OCI-LY1 (cell line): ENCODE results near the gene PRLHR.

ENCODE experiments used
- EZH2 ChIP-seq: fragments of 200-600 bp; sonication (generic), shearing (Covaris generic); IDR thresholded peaks from 2 replicates; pipeline ENCODE4 v1.8.0; 2017; ENCODE audit warnings: borderline replicate concordance, mixed run types, mild to moderate bottlenecking, antibody characterized with exemption, low read length, moderate library complexity, mixed read lengths
- TF ChIP-seq, protein P1 (sequence below): fragments of 200-600 bp; sonication (generic), shearing (Covaris generic); IDR thresholded peaks from 2 replicates; pipeline ENCODE4 v1.5.1; 2017; ENCODE audit warnings: mild to moderate bottlenecking, antibody characterized with exemption, low read length, moderate library complexity, mixed read lengths

- TF ChIP-seq, protein P1, sequence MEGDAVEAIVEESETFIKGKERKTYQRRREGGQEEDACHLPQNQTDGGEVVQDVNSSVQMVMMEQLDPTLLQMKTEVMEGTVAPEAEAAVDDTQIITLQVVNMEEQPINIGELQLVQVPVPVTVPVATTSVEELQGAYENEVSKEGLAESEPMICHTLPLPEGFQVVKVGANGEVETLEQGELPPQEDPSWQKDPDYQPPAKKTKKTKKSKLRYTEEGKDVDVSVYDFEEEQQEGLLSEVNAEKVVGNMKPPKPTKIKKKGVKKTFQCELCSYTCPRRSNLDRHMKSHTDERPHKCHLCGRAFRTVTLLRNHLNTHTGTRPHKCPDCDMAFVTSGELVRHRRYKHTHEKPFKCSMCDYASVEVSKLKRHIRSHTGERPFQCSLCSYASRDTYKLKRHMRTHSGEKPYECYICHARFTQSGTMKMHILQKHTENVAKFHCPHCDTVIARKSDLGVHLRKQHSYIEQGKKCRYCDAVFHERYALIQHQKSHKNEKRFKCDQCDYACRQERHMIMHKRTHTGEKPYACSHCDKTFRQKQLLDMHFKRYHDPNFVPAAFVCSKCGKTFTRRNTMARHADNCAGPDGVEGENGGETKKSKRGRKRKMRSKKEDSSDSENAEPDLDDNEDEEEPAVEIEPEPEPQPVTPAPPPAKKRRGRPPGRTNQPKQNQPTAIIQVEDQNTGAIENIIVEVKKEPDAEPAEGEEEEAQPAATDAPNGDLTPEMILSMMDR = no peak
- no peak for TF ChIP-seq EZH2
Measured at GRCh38 chr10:118569882-118570252, 25.6 kb downstream of the PRLHR start.
